ENCODE measurements around the gene ZBTB1.

DNA sequence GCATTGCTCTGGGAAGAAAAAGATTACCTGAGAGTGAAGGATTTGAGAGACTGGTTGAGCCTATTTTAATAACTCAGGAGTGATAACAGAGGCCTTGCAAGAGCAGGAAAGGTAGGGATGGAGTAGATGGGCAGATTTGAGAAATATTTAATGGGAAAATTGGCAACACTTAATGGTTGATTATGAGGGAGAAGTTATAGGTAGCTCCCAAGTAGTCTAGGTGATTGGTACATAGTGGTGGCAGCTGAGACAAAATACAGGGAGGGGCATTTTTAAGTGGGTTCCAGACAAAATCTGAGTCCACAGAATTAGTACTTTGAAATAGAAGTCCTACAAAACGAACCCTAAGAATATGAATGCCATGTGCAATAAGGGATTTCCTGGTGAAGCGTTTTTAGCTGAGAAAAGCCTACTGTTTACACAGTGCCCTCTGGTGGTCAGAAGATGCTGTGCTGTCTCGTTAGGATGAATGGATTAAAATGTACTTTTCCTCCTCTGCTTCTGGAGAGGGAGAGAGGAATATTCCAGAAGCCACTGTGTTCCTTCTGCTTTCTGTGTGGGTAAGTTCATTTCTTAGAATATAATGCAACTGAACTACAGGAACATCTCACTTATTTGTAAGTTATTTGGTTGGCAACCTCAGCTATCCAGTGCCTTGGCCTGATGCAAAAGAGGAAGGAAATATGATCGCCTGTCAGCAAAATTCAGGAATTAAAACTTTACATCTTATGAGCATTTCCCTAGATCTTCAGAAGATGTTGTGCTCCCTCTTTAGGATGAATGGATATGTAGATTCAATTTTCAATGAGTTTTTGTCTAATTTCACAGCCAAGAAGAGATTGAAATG lies 6.5 kb downstream of the ZBTB1 start:
- TF ChIP-seq FOS (IDR thresholded peaks at IDR 0.05; ENCODE audit: borderline replicate concordance, extremely low read depth, insufficient read length) (no peak), EZH2 (IDR thresholded peaks at IDR 0.05; ENCODE audit: borderline replicate concordance, control insufficient read depth, low read depth, low read length) (no peak), SPI1 (IDR thresholded peaks at IDR 0.05; ENCODE audit: borderline replicate concordance, insufficient read depth, low read depth, low read length) (no peak), RELA (IDR thresholded peaks at IDR 0.05; ENCODE audit: borderline replicate concordance, partially characterized antibody) (no peak), SIX5 (IDR thresholded peaks at IDR 0.05; ENCODE audit: low read depth, low read length, severe bottlenecking) (no peak)
- TF ChIP-seq, protein P1, sequence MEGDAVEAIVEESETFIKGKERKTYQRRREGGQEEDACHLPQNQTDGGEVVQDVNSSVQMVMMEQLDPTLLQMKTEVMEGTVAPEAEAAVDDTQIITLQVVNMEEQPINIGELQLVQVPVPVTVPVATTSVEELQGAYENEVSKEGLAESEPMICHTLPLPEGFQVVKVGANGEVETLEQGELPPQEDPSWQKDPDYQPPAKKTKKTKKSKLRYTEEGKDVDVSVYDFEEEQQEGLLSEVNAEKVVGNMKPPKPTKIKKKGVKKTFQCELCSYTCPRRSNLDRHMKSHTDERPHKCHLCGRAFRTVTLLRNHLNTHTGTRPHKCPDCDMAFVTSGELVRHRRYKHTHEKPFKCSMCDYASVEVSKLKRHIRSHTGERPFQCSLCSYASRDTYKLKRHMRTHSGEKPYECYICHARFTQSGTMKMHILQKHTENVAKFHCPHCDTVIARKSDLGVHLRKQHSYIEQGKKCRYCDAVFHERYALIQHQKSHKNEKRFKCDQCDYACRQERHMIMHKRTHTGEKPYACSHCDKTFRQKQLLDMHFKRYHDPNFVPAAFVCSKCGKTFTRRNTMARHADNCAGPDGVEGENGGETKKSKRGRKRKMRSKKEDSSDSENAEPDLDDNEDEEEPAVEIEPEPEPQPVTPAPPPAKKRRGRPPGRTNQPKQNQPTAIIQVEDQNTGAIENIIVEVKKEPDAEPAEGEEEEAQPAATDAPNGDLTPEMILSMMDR (IDR thresholded peaks at IDR 0.05 in 2 of 3, conservative IDR thresholded peaks at IDR 0.05 in 1 of 3; ENCODE audit: control insufficient read depth in 2 of 3, extremely low read depth in 1 of 3, insufficient read depth in 1 of 3, low read depth in 3 of 3, low read length in 3 of 3): peak; percentile 82 to 95 (median 84)
- TF ChIP-seq, protein P2, sequence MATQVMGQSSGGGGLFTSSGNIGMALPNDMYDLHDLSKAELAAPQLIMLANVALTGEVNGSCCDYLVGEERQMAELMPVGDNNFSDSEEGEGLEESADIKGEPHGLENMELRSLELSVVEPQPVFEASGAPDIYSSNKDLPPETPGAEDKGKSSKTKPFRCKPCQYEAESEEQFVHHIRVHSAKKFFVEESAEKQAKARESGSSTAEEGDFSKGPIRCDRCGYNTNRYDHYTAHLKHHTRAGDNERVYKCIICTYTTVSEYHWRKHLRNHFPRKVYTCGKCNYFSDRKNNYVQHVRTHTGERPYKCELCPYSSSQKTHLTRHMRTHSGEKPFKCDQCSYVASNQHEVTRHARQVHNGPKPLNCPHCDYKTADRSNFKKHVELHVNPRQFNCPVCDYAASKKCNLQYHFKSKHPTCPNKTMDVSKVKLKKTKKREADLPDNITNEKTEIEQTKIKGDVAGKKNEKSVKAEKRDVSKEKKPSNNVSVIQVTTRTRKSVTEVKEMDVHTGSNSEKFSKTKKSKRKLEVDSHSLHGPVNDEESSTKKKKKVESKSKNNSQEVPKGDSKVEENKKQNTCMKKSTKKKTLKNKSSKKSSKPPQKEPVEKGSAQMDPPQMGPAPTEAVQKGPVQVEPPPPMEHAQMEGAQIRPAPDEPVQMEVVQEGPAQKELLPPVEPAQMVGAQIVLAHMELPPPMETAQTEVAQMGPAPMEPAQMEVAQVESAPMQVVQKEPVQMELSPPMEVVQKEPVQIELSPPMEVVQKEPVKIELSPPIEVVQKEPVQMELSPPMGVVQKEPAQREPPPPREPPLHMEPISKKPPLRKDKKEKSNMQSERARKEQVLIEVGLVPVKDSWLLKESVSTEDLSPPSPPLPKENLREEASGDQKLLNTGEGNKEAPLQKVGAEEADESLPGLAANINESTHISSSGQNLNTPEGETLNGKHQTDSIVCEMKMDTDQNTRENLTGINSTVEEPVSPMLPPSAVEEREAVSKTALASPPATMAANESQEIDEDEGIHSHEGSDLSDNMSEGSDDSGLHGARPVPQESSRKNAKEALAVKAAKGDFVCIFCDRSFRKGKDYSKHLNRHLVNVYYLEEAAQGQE (IDR thresholded peaks at IDR 0.05; ENCODE audit: low read depth, low read length): no peak

All from GM12878 (cell line).